ENCODE measurements around the gene EXOC3L4.
"Not testable (repeated sequence)": the region's sequence is repeated elsewhere in the genome, so short reads cannot be mapped to it uniquely, and the experiment has no call there.

Gene EXOC3L4

DNA sequence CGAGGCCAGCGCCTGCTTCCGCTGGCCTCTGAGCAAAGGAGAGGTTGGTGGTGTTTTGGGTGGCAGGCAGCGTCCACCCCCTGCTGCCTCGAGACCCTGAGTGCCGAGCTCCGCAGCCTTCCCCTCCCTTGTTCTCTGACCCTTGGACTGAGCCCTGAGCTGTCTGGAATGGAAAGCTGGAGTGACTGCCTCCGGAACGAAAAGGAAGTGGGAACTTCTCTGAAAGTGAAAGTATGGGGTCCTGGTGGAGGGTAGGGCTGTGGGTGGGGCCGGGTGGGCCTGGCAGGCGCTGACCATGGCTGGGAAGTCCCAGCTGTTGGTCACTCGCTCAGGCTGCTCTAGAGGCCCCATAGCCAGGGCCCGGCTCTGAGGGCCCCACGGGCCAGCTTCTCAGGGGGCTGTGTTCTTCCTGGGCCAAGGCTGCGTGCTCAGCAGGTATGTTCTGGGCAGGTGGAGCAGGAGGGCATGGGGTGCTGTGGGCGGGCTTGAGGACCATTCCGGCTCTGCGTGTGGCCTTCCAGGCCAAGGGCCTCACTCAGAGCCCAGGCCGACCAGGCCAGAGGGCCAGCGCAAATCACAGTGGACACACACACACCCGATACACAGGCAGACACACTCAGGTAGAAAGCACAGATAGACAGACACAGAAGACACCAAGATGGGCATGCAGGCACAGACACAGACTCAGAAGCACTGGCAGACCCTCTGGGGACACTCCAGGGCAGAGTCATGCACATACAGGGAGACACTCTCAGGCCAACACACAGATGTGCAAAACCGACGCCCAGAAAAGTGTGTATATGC is at the start of gene EXOC3L4:
Gene EXOC3L4, plus strand, starts transcription at position 320 of the 804 bp plus-strand sequence. CDS start 5,495 bp downstream, outside the sequence.
- peaks cover 19% of the 10 kb centered on the region for H3K27me3 Mint-ChIP-seq
- H3K4me3 Mint-ChIP-seq, result no peak within 1 kb of the TSS
- H3K27ac Mint-ChIP-seq, result no peak within 1 kb of the TSS
- no peaks in the 10 kb centered on the region for H3K9me3 Mint-ChIP-seq
- no peak for ATAC-seq
- peaks cover 25% of the 10 kb centered on the region for H3K4me1 Mint-ChIP-seq
- no peaks in the 10 kb centered on the region for H3K36me3 Mint-ChIP-seq

DNA sequence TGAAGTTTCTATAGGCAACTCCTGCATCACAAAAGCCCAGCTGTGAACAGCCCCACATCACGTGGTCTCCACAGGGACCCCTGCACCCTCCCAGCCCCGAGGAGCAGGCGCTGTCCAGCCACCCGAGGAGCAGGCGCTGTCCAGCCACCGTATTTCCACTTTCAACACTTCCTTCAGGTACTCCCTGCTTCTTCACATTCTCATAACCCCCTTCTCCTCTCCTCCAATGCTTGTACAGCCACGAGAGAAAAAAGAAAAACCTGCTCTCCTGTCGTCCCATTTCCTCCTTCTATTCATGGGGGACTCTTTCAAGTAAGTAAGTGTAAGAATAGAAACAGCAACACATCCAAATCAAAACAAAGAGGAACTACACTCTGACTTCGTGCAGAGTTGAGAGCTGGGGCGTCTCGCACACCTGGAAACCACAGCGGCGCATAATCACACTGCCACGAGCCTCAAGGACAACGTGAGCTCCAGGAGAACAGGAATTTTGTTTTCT is 49.1 kb upstream of the EXOC3L4 start:
- Mint-ChIP-seq H3K27ac (peak overlapping the region; percentile 23), H3K27me3 (no peaks in the 10 kb centered on the region), H3K9me3 (no peaks in the 10 kb centered on the region), H3K4me1 (peaks cover 21% of the 10 kb centered on the region), H3K36me3 (peaks cover 17% of the 10 kb centered on the region), H3K4me3 (peak overlapping the region; percentile 73)
- ATAC-seq, result peak; percentile 87

DNA sequence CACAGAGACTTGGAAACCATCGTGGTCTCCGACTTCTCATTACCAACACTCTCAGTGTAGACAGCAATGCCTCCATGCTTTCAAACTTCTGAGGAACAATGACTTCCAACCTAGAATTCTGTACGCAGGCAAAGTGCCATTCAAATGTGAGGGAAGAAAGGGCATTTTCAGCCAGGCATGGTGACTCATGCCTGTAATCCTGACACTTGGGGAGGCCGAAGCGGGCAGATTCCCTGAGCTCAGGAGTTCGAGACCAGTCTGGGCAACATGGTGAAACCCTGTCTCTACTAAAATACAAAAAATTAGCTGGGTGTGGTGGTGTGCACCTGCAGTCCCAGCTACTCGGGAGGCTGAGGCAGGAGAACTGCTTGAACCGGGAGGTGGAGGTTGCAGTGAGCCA is 47.1 kb upstream of the EXOC3L4 start:
- not testable (repeated sequence) for H3K36me3 Mint-ChIP-seq, ATAC-seq, H3K27ac Mint-ChIP-seq, H3K4me3 Mint-ChIP-seq, H3K27me3 Mint-ChIP-seq, H3K9me3 Mint-ChIP-seq
- peaks cover 25% of the 10 kb centered on the region for H3K4me1 Mint-ChIP-seq

DNA sequence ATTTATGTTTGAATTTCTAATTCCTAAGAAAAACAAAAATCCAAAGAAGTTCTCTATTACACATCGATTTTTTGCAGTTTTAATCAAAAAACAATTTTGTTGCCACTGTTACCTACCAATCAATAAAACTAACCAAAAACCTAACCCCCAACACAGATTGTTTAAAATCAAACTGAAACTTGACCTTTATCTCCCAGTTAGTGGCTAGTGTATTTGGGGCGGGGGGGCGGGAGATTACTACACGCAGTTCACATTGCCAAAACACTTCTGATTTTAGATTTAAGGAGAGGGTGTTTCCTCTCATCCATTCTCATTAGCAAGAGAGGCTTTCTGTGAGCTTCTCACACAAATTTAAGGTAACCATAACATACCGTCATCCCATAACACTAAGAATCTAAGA is 43.6 kb upstream of the EXOC3L4 start:
- H3K4me1 Mint-ChIP-seq, result peaks cover 35% of the 10 kb centered on the region
- no peaks in the 10 kb centered on the region for H3K36me3 Mint-ChIP-seq
- no peaks in the 10 kb centered on the region for H3K9me3 Mint-ChIP-seq
- H3K27ac Mint-ChIP-seq, result no peak overlapping the region
- ATAC-seq, result no peak
- no peaks in the 10 kb centered on the region for H3K27me3 Mint-ChIP-seq
- no peak overlapping the region for H3K4me3 Mint-ChIP-seq

DNA sequence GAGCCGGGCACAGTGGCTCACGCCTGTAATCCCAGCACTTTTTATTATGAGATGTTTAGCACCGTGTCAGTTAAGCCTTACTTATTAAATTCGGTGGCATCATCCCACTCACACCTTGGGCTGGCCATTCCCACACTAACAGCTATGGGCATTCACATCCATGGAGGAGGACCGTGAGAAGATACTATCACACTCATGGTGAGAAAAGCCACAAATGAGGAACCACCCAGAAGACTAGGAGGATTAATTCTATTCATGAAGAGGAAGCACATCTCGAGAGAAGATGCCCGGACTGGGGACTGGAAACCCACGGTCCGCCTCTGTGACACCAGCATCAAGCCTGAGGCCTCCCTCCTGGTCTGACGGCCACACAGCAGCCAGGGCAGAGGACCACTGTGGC is 42.1 kb upstream of the EXOC3L4 start:
- Mint-ChIP-seq H3K27me3 (no peaks in the 10 kb centered on the region), H3K36me3 (no peaks in the 10 kb centered on the region), H3K4me3 (no peak overlapping the region), H3K27ac (no peak overlapping the region), H3K9me3 (no peaks in the 10 kb centered on the region), H3K4me1 (peaks cover 35% of the 10 kb centered on the region)
- ATAC-seq, result no peak

DNA sequence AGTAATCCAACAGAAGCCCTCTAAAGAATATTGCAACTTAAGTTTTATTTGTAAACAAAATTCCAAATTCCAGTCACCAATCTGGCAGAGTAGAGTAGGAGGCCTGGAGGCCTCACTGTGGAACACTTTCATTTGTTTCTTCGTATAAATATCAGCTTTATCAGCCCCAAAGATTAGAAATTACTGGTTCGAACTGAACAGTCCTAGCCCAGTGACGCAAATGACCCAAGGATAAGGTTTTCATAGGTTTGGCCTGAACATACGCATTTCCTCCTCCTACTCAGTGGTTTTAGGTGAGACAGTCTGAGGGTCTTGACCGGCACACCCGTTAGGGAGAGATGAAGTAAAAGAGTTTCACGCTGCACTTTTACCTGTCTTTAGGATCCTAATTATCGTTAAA is 38.8 kb upstream of the EXOC3L4 start:
- Mint-ChIP-seq H3K27me3 (no peaks in the 10 kb centered on the region), H3K9me3 (no peaks in the 10 kb centered on the region), H3K4me3 (peak overlapping the region; percentile 91), H3K27ac (peak overlapping the region; percentile 74), H3K36me3 (no peaks in the 10 kb centered on the region), H3K4me1 (peaks cover 44% of the 10 kb centered on the region)
- no peak for ATAC-seq

DNA sequence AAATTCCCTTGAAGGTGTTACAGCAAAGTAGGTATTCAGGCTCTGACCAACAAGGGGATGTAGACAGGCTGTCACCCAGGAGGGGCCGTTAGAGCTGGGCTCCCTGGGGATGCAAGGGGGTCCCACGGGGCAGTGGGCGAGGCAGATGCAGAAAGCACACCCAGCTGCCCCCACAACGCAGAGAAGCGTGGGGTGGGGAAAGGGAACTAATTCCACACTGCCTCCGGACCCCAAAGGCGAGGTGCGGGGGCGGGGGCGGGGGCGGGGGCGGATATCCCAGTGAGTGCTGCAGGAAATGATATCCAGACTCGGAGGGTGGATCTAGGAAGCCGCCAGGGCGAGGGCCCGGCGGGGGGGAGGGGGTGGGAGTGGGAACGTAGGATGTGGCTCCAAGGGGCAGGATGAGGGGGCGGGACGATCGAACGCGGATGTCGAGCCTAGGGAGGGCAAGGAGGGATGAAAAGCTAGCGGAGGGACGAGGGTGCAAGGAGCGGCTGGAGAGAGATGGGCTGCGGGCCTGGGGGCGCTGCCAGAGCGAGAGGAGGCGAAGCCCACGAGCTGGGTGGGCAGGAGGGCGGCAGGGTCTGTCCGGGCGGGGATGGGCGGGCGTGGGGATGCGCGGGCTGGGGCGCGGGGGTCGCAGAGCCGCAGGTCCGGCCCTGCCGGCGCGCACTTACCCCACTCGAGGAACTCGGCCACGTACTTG is 38.0 kb upstream of the EXOC3L4 start:
- no peak for ATAC-seq
- Mint-ChIP-seq H3K4me3 (peak overlapping the region; percentile 91), H3K27me3 (no peaks in the 10 kb centered on the region), H3K27ac (peak overlapping the region; percentile 74), H3K36me3 (no peaks in the 10 kb centered on the region), H3K4me1 (peaks cover 44% of the 10 kb centered on the region), H3K9me3 (no peaks in the 10 kb centered on the region)

DNA sequence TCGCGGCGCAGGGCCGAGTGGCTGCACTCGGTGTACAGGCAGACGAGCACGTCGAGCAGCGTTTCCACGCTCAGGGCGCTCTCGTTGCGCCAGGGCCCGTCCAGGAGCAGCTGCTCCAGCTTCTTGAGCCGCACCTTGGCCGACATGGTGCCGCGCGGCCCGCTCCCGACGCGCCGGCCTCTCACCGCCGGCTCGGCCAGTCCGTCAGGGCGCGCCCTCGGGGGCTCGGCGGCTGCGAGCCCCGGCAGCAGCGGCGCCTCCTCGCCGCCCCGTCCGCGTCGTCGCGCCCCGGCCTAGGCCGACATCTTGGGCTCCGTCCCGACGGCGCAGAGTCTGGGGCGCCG is 37.5 kb upstream of the EXOC3L4 start:
- Mint-ChIP-seq H3K4me1 (peaks cover 44% of the 10 kb centered on the region), H3K27me3 (no peaks in the 10 kb centered on the region), H3K36me3 (no peaks in the 10 kb centered on the region), H3K9me3 (no peaks in the 10 kb centered on the region), H3K27ac (no peak overlapping the region), H3K4me3 (no peak overlapping the region)
- peak; percentile 27 for ATAC-seq

DNA sequence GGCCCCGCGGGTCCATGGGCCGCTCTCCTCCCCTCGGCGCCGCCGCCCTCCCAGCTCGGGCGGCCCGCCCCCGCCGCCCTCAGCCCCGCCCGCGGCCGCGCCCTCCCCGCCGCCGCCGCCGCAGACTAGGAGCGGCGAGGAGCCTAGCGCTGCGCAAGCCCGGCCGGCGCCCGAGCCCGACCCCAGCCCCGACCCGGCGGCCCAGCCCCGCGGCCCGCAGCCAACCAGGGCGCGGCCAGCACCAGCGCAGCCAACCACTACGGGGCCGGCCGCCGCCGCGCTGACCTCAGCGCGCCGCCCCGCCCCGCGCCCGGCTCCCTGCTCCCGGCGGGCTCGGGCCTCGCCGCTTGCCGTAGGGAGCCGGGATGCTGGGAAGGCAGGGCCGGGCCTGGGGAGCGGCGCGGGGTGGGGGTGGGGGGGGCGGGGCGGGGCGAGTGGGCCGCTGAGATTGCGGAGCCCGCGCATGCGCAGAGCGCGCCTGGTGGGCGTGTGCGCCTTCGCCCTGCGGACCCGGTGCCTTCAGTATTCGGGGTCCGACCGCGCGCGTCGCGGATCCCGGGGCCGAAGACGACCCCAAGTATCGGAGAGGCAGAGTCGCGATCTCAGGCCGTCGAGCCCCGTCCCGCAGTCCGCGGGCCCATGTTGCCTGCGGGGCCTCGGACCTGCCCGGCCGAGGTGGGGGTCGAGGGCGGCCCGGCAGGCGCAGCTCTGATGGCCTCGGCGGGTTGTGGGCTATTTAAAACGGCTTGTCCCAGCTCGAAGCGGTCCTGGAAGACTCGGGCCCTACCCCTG is 37.0 kb upstream of the EXOC3L4 start, which contains the start of gene CDC42BPB:
Gene CDC42BPB, minus strand, starts transcription at position 178 of the 792 bp plus-strand sequence. CDS start 376 bp downstream, outside the sequence.
- peak within 1 kb of the TSS; percentile 74 for H3K27ac Mint-ChIP-seq
- peak; percentile 95 for ATAC-seq
- peak within 1 kb of the TSS; percentile 91 for H3K4me3 Mint-ChIP-seq
- no peaks in the 10 kb centered on the region for H3K27me3 Mint-ChIP-seq
- no peaks in the 10 kb centered on the region for H3K36me3 Mint-ChIP-seq
- peaks cover 39% of the 10 kb centered on the region for H3K4me1 Mint-ChIP-seq
- no peaks in the 10 kb centered on the region for H3K9me3 Mint-ChIP-seq

DNA sequence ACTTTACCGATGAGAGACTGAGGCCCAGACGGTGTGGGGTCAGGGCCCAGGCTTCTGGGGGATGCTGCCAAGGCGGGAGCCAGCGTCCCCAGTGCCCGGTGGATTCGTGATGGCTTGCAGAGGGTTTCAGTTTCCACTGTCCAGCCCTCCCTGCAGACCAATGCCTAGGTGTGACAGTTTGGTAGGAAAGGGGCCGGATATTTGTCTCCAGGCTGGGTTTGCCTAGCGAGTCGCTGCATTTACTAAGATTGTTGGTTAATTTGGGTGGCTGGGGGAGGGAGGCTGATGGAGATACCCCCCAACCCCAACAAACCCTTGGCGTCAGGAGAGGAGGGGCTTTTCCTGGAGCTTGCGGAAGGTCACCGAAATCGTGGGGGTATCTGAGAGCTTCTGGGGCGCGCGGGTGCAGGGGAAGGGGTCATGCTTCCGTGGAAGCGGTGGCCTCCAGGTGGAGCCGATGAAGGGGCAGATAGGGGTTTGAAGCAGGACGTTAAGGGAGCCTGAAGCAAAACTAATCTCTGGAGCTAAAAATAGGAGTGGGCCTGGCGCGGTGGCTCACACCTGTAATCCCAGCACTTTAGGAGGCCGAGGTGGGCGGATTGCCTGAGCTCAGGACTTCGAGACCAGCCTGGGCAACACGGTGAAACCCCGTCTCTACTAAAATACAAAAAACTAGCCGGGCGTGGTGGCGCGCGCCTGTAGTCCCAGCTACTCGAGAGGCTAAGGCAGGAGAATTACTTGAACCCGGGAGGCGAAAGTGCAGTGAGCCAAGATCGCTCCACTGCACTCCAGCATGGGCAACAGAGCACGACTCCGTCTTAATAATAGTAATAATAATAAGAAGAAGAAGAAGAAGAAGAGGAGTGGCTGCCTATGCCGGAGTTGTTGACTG is 36.1 kb upstream of the EXOC3L4 start:
- peak overlapping the region; percentile 20 for H3K27ac Mint-ChIP-seq
- H3K36me3 Mint-ChIP-seq, result no peaks in the 10 kb centered on the region
- ATAC-seq, result no peak
- H3K27me3 Mint-ChIP-seq, result no peaks in the 10 kb centered on the region
- no peaks in the 10 kb centered on the region for H3K9me3 Mint-ChIP-seq
- peaks cover 34% of the 10 kb centered on the region for H3K4me1 Mint-ChIP-seq
- H3K4me3 Mint-ChIP-seq, result peak overlapping the region; percentile 67

DNA sequence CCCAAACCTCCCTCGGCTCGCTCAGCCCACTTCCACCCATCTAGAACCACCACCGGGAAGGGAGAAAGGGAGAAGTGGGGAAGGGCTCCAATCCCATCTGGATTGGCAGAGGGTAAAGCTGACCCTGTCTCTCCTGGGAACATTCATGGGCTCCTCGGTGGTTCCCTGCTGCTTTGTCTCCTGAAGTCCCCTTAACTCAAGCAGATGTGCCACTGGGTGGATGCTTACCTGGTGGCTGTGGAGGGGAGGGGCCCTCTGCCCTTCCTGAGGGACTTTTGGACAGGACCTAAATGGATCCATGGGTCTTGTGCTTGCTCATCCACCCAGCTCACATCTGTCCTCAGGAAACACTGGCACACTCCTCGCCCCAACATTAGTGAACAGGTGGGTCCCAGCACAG is 35.0 kb upstream of the EXOC3L4 start:
- H3K27ac Mint-ChIP-seq, result no peak overlapping the region
- peaks cover 28% of the 10 kb centered on the region for H3K4me1 Mint-ChIP-seq
- no peaks in the 10 kb centered on the region for H3K36me3 Mint-ChIP-seq
- H3K9me3 Mint-ChIP-seq, result no peaks in the 10 kb centered on the region
- ATAC-seq, result no peak
- no peak overlapping the region for H3K4me3 Mint-ChIP-seq
- no peaks in the 10 kb centered on the region for H3K27me3 Mint-ChIP-seq

DNA sequence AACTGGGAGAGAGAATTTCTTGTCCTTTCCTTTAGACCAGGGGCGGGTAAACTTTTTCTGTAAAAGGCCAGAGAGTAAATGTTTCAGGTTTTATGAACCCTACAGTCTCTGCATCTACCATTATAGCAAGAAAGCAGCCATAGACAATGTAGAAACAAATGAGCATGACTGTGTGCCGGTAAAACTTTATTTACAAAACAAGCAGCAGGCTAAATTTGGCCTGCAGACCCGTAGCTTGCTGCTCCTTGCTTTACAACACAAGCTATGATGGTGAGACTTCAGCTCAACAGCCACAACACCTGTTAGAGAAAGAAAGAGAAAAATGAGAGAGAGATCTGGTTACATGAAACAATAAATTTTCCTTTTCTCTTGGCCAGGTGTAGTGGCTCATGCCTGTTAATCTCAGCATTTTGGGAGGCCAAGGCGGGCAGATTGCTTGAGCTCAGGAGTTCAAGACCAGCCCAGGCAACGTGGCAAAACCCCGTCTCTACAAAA is 33.0 kb upstream of the EXOC3L4 start:
- ATAC-seq, result no peak
- H3K27me3 Mint-ChIP-seq, result no peaks in the 10 kb centered on the region
- peaks cover 10% of the 10 kb centered on the region for H3K4me1 Mint-ChIP-seq
- no peaks in the 10 kb centered on the region for H3K9me3 Mint-ChIP-seq
- H3K27ac Mint-ChIP-seq, result no peak overlapping the region
- no peaks in the 10 kb centered on the region for H3K36me3 Mint-ChIP-seq
- H3K4me3 Mint-ChIP-seq, result no peak overlapping the region

DNA sequence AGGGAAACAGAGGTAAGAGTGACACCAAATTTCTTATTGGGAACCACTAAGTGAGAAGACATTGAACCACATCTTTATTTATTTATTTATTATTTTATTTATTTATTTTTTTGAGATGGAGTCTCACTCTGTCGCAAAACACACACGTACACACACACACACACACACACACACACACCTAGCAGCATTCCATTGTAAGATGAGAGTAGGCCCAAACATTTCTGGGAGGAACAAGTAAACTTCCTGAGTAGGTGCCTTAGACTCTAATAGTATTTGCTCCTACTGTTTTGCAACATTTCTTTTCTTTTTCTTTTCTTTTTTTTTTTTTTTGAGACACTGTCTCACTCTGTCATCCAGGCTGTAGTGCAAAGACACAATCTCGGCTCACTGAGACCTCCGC is 30.1 kb upstream of the EXOC3L4 start:
- H3K4me1 Mint-ChIP-seq, result no peaks in the 10 kb centered on the region
- H3K36me3 Mint-ChIP-seq, result no peaks in the 10 kb centered on the region
- no peak for ATAC-seq
- H3K9me3 Mint-ChIP-seq, result no peaks in the 10 kb centered on the region
- no peak overlapping the region for H3K27ac Mint-ChIP-seq
- H3K27me3 Mint-ChIP-seq, result peaks cover 9% of the 10 kb centered on the region
- H3K4me3 Mint-ChIP-seq, result no peak overlapping the region

DNA sequence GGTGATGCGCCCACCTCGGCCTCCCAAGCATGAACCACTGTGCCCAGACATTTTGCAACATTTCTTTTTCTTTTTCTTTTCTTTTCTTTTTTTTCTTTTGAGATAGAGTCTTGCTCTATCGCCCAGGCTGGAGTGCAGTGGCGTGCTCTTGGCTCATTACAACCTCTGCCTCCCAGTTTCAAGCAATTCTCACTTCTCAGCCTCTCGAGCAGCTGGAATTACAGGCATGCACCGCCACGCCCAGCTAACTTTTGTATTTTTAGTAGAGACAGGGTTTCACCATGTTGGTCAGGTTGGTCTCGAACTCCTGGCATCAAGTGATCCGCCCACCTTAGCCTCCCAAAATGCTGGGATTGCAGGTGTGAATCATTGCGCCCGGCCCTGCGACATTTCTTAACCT is 29.5 kb upstream of the EXOC3L4 start:
- H3K4me1 Mint-ChIP-seq, result no peaks in the 10 kb centered on the region
- ATAC-seq, result no peak
- H3K27ac Mint-ChIP-seq, result no peak overlapping the region
- no peaks in the 10 kb centered on the region for H3K9me3 Mint-ChIP-seq
- no peak overlapping the region for H3K4me3 Mint-ChIP-seq
- H3K27me3 Mint-ChIP-seq, result peaks cover 14% of the 10 kb centered on the region
- H3K36me3 Mint-ChIP-seq, result no peaks in the 10 kb centered on the region
